Natural killer cell (primary cell): Measurements from ENCODE around the gene CLDN18. TPM values are rescaled to one million over a fixed set of nuclear protein-coding genes. Genes with fewer than 3 reads are reported as not detected.

Experiments
- ATAC-seq, 3 donors: fragments of 150-1000 bp in 2 of 3; fragments of 200-7000 bp in 1 of 3; cut with Tn5 transposase; 1 replicate in 1 of 3; 2 replicates in 2 of 3; pipeline ENCODE4 v1.10.0; 2021; ENCODE audit warnings: mild to moderate bottlenecking in 2 of 3, moderate library complexity in 2 of 3
- DNase-seq, 2 donors: peaks; one replicate each; pipeline versions ENCODE4 v3.0.0 to v3.0.0-alpha.2; 2013 to 2021; ENCODE audit warnings: mixed read lengths in 1 of 2
- H3K27ac ChIP-seq: one replicate; pipeline ENCODE4 v1.5.1; 2013; ENCODE audit warnings: mild to moderate bottlenecking, low read length
- H3K27me3 ChIP-seq: one replicate; pipeline ENCODE4 v1.6.1; 2013; ENCODE audit warnings: low read length; ENCODE audit not compliant: control insufficient read depth, insufficient read depth
- H3K36me3 ChIP-seq: one replicate; pipeline ENCODE4 v1.6.1; 2013; ENCODE audit warnings: low read length; ENCODE audit not compliant: control insufficient read depth, insufficient read depth
- H3K4me1 ChIP-seq: one replicate; pipeline ENCODE4 v1.6.1; 2013; ENCODE audit warnings: low read length; ENCODE audit not compliant: control insufficient read depth, insufficient read depth
- H3K4me3 ChIP-seq: one replicate; pipeline ENCODE4 v1.5.1; 2013; ENCODE audit warnings: low read length
- H3K9me3 ChIP-seq: one replicate; pipeline ENCODE4 v1.6.1; 2013; ENCODE audit warnings: low read length; ENCODE audit not compliant: control insufficient read depth, insufficient read depth
- H3K27ac Mint-ChIP-seq, 2 donors: one replicate each; pipeline ENCODE4 v1.8.0; 2022; ENCODE audit warnings: mild to moderate bottlenecking in 2 of 2, mixed read lengths in 2 of 2, moderate library complexity in 1 of 2
- H3K27me3 Mint-ChIP-seq, 2 donors: one replicate each; pipeline ENCODE4 v1.8.0; 2022; ENCODE audit warnings: low read depth in 2 of 2, mixed read lengths in 2 of 2
- H3K36me3 Mint-ChIP-seq: one replicate; pipeline ENCODE4 v1.8.0; 2022; ENCODE audit warnings: mixed read lengths
- H3K4me1 Mint-ChIP-seq, 2 donors: one replicate each; pipeline ENCODE4 v1.8.0; 2022; ENCODE audit warnings: mixed read lengths in 2 of 2
- H3K4me3 Mint-ChIP-seq: one replicate; pipeline ENCODE4 v1.8.0; 2022; ENCODE audit warnings: mild to moderate bottlenecking, moderate library complexity, mixed read lengths
- H3K9me3 Mint-ChIP-seq, 2 donors: one replicate each; pipeline ENCODE4 v1.8.0; 2022; ENCODE audit warnings: mixed read lengths in 2 of 2
- WGBS: methylation state at CpG from one replicate; pipeline ENCODE4 v1.1.7; 2013; ENCODE audit warnings: missing lambda C conversion rate; ENCODE audit not compliant: insufficient coverage; 5-methylcytosine and 5-hydroxymethylcytosine counted together
- intact Hi-C: fragments of 100-400 bp; cut with micrococcal nuclease; formaldehyde crosslinking; loops from one replicate; pipeline ENCODE4 v1.14.2; 2022
- total RNA-seq, 4 donors: library from RNA; stranded (reverse); fragments of 120-200 nt in 1 of 4; gene quantifications; one replicate each; pipeline versions ENCODE4 v1.2.3 to v1.2.4, GENCODE V29; 2013 to 2022
- TF ChIP-seq, protein P1 (sequence below): fragments of 200-600 bp; IDR thresholded peaks from one replicate; pipeline ENCODE4 v1.8.0; 2022; ENCODE audit warnings: antibody characterized with exemption

CLDN18 gene
- total RNA-seq, 3 donors from 2014 or later (not counting 1 experiment from before 2014, with no cell fraction given): not detected

- Mint-ChIP-seq H3K36me3 (no peaks in the 10 kb centered on the region), H3K27me3 (peaks cover 16 to 19% of the 10 kb centered on the region in 2 donors), H3K4me1 (no peaks in the 10 kb centered on the region), H3K9me3 (peaks cover 3% of the 10 kb centered on the region in 2 donors), H3K27ac (no peak overlapping the region), H3K4me3 (no peak overlapping the region)
- intact Hi-C loops: no loop called here
- no peak for DNase-seq
- Histone ChIP-seq H3K4me1 (no peaks in the 10 kb centered on the region), H3K27me3 (no peaks in the 10 kb centered on the region), H3K9me3 (no peaks in the 10 kb centered on the region), H3K27ac (no peak overlapping the region), H3K4me3 (no peak overlapping the region), H3K36me3 (no peaks in the 10 kb centered on the region)
- ATAC-seq: no peak
- 83% methylated on average over 1 of the region's 3 CpGs for WGBS
- TF ChIP-seq, protein P1, sequence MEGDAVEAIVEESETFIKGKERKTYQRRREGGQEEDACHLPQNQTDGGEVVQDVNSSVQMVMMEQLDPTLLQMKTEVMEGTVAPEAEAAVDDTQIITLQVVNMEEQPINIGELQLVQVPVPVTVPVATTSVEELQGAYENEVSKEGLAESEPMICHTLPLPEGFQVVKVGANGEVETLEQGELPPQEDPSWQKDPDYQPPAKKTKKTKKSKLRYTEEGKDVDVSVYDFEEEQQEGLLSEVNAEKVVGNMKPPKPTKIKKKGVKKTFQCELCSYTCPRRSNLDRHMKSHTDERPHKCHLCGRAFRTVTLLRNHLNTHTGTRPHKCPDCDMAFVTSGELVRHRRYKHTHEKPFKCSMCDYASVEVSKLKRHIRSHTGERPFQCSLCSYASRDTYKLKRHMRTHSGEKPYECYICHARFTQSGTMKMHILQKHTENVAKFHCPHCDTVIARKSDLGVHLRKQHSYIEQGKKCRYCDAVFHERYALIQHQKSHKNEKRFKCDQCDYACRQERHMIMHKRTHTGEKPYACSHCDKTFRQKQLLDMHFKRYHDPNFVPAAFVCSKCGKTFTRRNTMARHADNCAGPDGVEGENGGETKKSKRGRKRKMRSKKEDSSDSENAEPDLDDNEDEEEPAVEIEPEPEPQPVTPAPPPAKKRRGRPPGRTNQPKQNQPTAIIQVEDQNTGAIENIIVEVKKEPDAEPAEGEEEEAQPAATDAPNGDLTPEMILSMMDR: no peak
These were observed 47.4 kb downstream of the CLDN18 start for GRCh38 chr3:138057384-138057783.

DNA sequence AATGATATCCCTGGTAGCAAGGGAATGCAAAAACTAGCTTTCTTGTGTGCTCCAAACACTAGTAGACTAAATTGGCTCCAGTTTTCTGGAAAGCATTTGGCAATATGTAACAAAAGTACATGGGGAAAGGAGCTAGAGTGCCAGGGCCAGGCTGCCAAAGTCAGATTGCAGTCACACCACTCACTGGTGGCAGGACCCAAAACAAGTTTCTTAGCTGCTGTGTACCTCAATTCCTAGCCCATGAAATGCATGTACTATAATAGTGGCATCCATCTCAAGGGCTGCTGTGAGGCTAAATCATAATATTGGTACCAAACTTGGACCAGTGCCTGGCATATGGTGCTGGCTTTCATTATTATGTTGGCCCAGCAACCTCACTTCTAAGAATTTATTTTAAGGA is 49.3 kb downstream of the CLDN18 start:
- H3K27ac Mint-ChIP-seq: no peak overlapping the region
- no peak overlapping the region for H3K4me3 Mint-ChIP-seq
- intact Hi-C loops: no loop called here
- Histone ChIP-seq H3K4me1 (no peaks in the 10 kb centered on the region), H3K27me3 (no peaks in the 10 kb centered on the region), H3K36me3 (no peaks in the 10 kb centered on the region), H3K27ac (no peak overlapping the region), H3K4me3 (no peak overlapping the region), H3K9me3 (no peaks in the 10 kb centered on the region)
- H3K9me3 Mint-ChIP-seq: no peaks in the 10 kb centered on the region
- no peaks in the 10 kb centered on the region for H3K4me1 Mint-ChIP-seq
- TF ChIP-seq, protein P1: no peak
- ATAC-seq: no peak
- peaks cover 10 to 14% of the 10 kb centered on the region in 2 donors for H3K27me3 Mint-ChIP-seq
- no peak for DNase-seq
- no peaks in the 10 kb centered on the region for H3K36me3 Mint-ChIP-seq

DNA sequence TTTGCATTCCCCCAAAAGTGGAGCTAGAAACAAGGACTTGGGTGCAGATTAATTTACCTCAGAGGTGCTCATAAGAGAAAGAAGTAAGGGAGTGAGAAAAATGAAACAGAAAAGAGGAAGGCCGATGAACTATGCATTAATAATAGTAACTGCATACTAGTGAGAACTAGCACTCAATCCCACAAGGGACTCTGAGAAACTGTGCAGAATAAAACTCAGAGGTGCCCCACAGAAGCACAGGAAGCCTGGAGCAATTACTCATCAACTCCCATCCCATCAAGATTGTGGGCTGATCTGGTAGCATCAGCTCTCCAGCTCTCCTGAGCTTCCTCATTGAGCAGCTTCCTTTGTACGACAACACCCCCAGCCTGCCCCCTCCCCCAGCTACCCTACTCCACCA is 50.8 kb downstream of the CLDN18 start:
- Mint-ChIP-seq H3K4me3 (no peak overlapping the region), H3K27ac (no peak overlapping the region), H3K4me1 (no peaks in the 10 kb centered on the region), H3K36me3 (no peaks in the 10 kb centered on the region), H3K9me3 (no peaks in the 10 kb centered on the region), H3K27me3 (peaks cover 0 to 4% of the 10 kb centered on the region in 2 donors)
- TF ChIP-seq, protein P1: no peak
- Histone ChIP-seq H3K4me3 (no peak overlapping the region), H3K27ac (no peak overlapping the region), H3K4me1 (no peaks in the 10 kb centered on the region), H3K27me3 (no peaks in the 10 kb centered on the region), H3K36me3 (no peaks in the 10 kb centered on the region), H3K9me3 (no peaks in the 10 kb centered on the region)
- intact Hi-C loops: no loop called here
- ATAC-seq: no peak
- no peak for DNase-seq
- WGBS: 14% methylated on average over 1 of the region's 2 CpGs

DNA sequence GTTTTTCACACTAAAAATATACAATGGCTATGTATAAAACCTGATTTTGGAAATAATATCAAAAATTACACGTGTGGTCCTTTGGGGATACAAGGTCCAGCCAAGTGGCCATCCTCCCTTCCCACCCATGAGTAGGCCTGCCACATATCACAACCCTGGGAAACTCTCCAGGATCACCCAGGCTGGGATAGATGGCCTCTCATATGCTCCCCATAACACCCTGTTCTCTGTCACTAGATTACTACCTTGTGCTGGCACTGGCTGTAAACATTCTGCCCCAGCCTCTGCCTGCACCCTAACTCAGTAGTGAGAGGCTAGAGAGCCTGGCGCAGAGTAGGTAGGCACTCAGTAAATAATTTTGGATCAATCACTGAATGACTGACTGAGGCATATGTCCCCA is 52.1 kb downstream of the CLDN18 start:
- DNase-seq (no peak), ATAC-seq (no peak)
- Histone ChIP-seq H3K36me3 (no peaks in the 10 kb centered on the region), H3K4me3 (no peak overlapping the region), H3K4me1 (no peaks in the 10 kb centered on the region), H3K9me3 (no peaks in the 10 kb centered on the region), H3K27me3 (no peaks in the 10 kb centered on the region), H3K27ac (no peak overlapping the region)
- 94% methylated on average over 2 of the region's 2 CpGs for whole genome bisulfite sequencing
- no peaks in the 10 kb centered on the region for H3K36me3 Mint-ChIP-seq
- no peak overlapping the region for H3K4me3 Mint-ChIP-seq
- no peaks in the 10 kb centered on the region for H3K9me3 Mint-ChIP-seq
- TF ChIP-seq, protein P1: no peak
- peaks cover 0 to 4% of the 10 kb centered on the region in 2 donors for H3K27me3 Mint-ChIP-seq
- intact Hi-C loops: no loop called here
- no peaks in the 10 kb centered on the region for H3K4me1 Mint-ChIP-seq
- no peak overlapping the region for H3K27ac Mint-ChIP-seq
